Neural cell (in vitro differentiated cells): Measurements from ENCODE around the gene WDR20.

Experiments
- EP300 ChIP-seq: fragments of 450-650 bp; conservative IDR thresholded peaks from 2 replicates; pipeline ENCODE4 v1.6.1; 2014; ENCODE audit warnings: antibody characterized with exemption, mild to moderate bottlenecking, moderate library complexity; ENCODE audit not compliant: poor library complexity, severe bottlenecking
- MXI1 ChIP-seq: fragments of 450-650 bp; conservative IDR thresholded peaks from 2 replicates; pipeline ENCODE4 v1.6.1; 2014; ENCODE audit warnings: antibody characterized with exemption, mild to moderate bottlenecking; ENCODE audit not compliant: poor library complexity, severe bottlenecking
- POLR2AphosphoS5 ChIP-seq: IDR thresholded peaks from 2 replicates; pipeline ENCODE4 v1.6.1; 2012
- RAD21 ChIP-seq: fragments of 450-650 bp; conservative IDR thresholded peaks from 2 replicates; pipeline ENCODE4 v1.6.1; 2014; ENCODE audit warnings: antibody characterized with exemption, mild to moderate bottlenecking, moderate library complexity
- TAF1 ChIP-seq: IDR thresholded peaks from 2 replicates; pipeline ENCODE4 v1.6.1; 2012; ENCODE audit warnings: low read depth
- TF ChIP-seq, protein P1 (sequence below): fragments of 450-650 bp; IDR thresholded peaks from 2 replicates; pipeline ENCODE4 v1.5.1; 2014; ENCODE audit warnings: antibody characterized with exemption, mild to moderate bottlenecking, moderate library complexity; ENCODE audit not compliant: poor library complexity, severe bottlenecking
- TF ChIP-seq, protein P2 (sequence below): IDR thresholded peaks from 2 replicates; pipeline ENCODE4 v1.6.1; 2012; ENCODE audit warnings: borderline replicate concordance

DNA sequence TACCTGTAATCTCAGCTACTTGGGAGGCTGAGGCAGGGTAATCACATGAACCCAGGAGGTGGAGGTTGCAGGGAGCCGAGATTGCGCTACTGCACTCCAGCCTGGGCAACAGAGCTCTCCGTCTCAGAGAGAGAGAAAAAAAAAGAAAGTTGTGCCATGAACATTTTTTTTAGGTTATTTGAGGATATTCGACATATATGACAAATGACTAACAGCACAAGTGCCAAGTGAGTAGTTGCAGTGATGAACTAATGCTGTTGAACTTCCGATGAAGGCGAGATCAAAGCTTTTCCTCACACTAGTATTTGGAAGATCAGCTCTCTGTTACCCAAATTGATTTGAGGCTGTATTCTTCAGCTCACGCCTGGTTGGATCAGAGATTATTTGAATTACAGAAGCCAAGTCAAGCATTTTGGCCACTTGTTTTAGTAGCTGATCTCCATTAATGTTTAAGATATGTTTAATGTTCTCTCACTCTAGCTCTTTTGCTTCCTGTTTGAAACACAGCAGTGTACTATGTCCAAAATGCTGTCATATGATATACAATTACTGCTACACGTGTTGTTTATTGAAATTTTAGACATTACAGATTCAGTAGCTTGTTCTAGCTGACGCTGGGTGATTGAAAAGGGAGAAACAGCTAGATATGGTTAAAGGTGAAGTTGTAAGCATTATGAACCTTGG lies 43.4 kb downstream of the WDR20 start:
- TF ChIP-seq, protein P1, sequence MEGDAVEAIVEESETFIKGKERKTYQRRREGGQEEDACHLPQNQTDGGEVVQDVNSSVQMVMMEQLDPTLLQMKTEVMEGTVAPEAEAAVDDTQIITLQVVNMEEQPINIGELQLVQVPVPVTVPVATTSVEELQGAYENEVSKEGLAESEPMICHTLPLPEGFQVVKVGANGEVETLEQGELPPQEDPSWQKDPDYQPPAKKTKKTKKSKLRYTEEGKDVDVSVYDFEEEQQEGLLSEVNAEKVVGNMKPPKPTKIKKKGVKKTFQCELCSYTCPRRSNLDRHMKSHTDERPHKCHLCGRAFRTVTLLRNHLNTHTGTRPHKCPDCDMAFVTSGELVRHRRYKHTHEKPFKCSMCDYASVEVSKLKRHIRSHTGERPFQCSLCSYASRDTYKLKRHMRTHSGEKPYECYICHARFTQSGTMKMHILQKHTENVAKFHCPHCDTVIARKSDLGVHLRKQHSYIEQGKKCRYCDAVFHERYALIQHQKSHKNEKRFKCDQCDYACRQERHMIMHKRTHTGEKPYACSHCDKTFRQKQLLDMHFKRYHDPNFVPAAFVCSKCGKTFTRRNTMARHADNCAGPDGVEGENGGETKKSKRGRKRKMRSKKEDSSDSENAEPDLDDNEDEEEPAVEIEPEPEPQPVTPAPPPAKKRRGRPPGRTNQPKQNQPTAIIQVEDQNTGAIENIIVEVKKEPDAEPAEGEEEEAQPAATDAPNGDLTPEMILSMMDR: no peak
- no peak for TF ChIP-seq EP300
- TF ChIP-seq RAD21: no peak
- TF ChIP-seq, protein P2, sequence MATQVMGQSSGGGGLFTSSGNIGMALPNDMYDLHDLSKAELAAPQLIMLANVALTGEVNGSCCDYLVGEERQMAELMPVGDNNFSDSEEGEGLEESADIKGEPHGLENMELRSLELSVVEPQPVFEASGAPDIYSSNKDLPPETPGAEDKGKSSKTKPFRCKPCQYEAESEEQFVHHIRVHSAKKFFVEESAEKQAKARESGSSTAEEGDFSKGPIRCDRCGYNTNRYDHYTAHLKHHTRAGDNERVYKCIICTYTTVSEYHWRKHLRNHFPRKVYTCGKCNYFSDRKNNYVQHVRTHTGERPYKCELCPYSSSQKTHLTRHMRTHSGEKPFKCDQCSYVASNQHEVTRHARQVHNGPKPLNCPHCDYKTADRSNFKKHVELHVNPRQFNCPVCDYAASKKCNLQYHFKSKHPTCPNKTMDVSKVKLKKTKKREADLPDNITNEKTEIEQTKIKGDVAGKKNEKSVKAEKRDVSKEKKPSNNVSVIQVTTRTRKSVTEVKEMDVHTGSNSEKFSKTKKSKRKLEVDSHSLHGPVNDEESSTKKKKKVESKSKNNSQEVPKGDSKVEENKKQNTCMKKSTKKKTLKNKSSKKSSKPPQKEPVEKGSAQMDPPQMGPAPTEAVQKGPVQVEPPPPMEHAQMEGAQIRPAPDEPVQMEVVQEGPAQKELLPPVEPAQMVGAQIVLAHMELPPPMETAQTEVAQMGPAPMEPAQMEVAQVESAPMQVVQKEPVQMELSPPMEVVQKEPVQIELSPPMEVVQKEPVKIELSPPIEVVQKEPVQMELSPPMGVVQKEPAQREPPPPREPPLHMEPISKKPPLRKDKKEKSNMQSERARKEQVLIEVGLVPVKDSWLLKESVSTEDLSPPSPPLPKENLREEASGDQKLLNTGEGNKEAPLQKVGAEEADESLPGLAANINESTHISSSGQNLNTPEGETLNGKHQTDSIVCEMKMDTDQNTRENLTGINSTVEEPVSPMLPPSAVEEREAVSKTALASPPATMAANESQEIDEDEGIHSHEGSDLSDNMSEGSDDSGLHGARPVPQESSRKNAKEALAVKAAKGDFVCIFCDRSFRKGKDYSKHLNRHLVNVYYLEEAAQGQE: no peak
- TF ChIP-seq POLR2AphosphoS5: no peak
- no peak for TF ChIP-seq MXI1
- no peak for TF ChIP-seq TAF1
